ENCODE results near the gene DOCK8.

The DOCK8 gene

DNA sequence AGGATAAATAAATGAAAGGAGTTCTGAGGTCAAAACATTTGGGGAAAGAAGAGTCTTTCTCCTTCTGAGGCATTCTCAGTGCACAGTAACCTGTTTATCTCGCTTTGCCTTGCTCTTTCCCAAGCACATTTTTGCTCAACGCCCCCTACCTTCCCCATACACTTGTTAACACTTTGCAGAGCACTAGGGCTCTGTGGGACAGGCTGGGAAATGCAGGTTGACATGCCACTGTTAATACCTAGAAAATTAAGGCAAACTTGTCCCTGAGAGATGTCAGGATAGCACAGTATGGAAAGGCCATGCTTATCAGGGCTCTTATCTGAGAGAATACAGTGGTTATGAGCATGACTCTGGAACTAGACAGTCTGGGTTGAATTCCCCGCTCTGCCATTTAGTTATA lies 152.0 kb downstream of the DOCK8 start:
- POLR2A ChIA-PET = no interaction called here
- CTCF ChIA-PET = no interaction called here
- DNase-seq (ENCODE audit: extremely low spot score) = no peak
- TF ChIP-seq, protein P1, sequence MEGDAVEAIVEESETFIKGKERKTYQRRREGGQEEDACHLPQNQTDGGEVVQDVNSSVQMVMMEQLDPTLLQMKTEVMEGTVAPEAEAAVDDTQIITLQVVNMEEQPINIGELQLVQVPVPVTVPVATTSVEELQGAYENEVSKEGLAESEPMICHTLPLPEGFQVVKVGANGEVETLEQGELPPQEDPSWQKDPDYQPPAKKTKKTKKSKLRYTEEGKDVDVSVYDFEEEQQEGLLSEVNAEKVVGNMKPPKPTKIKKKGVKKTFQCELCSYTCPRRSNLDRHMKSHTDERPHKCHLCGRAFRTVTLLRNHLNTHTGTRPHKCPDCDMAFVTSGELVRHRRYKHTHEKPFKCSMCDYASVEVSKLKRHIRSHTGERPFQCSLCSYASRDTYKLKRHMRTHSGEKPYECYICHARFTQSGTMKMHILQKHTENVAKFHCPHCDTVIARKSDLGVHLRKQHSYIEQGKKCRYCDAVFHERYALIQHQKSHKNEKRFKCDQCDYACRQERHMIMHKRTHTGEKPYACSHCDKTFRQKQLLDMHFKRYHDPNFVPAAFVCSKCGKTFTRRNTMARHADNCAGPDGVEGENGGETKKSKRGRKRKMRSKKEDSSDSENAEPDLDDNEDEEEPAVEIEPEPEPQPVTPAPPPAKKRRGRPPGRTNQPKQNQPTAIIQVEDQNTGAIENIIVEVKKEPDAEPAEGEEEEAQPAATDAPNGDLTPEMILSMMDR (IDR thresholded peaks at IDR 0.05; ENCODE audit: control extremely low read depth, extremely low read depth, low read depth, missing control alignments) = no peak

- no peak for DNase-seq (ENCODE audit: extremely low spot score)
- CTCF ChIA-PET = no interaction called here
- TF ChIP-seq, protein P1 (IDR thresholded peaks at IDR 0.05; ENCODE audit: control extremely low read depth, extremely low read depth, low read depth, missing control alignments) = no peak
- POLR2A ChIA-PET = no interaction called here
Measured at GRCh38 chr9:370086-370485, 155.4 kb downstream of the DOCK8 start.

GRCh38 chr9:371349-371748 lies 156.7 kb downstream of the DOCK8 start:
- ChIA-PET POLR2A (no interaction called here), CTCF (interaction anchor here (1.3 to 1.4 kb wide), 2 partner anchors 15 to 21 kb away, joined by 4 to 6 read pairs; no protein-coding TSS in a partner anchor)
- TF ChIP-seq, protein P1 (IDR thresholded peaks at IDR 0.05; ENCODE audit: control extremely low read depth, extremely low read depth, low read depth, missing control alignments) = no peak
- DNase-seq (ENCODE audit: extremely low spot score) = no peak

DNA sequence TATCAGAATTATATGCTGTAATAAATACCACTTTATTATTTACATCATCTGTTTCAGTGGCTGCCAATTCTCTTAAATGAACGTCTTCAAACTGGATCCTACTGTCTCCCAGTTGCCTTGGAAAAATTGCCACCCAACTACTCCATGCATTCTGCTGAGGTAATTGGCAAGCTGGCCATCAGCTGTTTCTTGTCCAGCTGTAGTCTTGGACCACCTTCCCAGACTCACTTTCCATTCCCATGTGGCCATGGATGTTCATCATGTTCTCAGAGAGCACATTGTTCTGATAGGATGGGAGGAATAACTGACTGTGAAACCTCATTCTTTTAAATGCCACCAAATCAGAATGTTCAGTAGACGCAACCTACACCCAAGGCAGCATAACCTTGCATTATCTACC lies 157.5 kb downstream of the DOCK8 start:
- TF ChIP-seq, protein P1 (IDR thresholded peaks at IDR 0.05; ENCODE audit: control extremely low read depth, extremely low read depth, low read depth, missing control alignments) = no peak
- no peak for DNase-seq (ENCODE audit: extremely low spot score)
- POLR2A ChIA-PET = no interaction called here
- CTCF ChIA-PET = interaction anchor here (1.3 to 1.4 kb wide), 2 partner anchors 15 to 22 kb away, joined by 4 to 6 read pairs; no protein-coding TSS in a partner anchor

DNA sequence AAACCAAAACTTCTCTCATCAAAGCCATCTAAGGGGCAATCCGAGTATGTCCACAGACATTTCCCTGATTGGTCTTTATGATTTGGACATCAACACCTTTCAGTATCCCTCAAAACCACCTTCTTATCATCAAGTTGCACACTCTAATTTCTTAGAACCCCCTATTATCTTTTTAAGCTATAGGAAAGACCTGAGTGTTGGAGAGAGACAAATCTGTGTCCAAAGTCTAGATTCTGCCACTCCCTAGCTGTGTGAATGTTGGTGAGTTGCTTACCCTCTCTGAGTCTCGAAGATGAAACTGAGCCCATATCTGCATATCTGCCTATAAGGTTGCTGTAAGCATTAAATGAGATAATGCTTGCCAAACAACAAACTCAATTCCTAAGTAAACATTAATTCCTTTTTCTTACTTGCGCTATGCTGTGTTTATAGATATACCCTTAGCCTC lies 159.1 kb downstream of the DOCK8 start:
- TF ChIP-seq, protein P1 (IDR thresholded peaks at IDR 0.05; ENCODE audit: control extremely low read depth, extremely low read depth, low read depth, missing control alignments) = no peak
- ChIA-PET CTCF (interaction anchor here (1.2 to 1.7 kb wide), 3 partner anchors 12 to 24 kb away, joined by 3 to 4 read pairs (median 3); no protein-coding TSS in a partner anchor), POLR2A (interaction anchor here (0.6 kb wide), 1 partner anchor 84 kb away, joined by 3 read pairs; no protein-coding TSS in a partner anchor)
- DNase-seq (ENCODE audit: extremely low spot score) = no peak

GRCh38 chr9:374736-375135 lies 160.1 kb downstream of the DOCK8 start:
- ChIA-PET POLR2A (interaction anchor here (0.6 kb wide), 1 partner anchor 83 kb away, joined by 3 read pairs; no protein-coding TSS in a partner anchor), CTCF (interaction anchor here (1.0 to 1.7 kb wide), 4 partner anchors 11 to 23 kb away, joined by 3 to 4 read pairs (median 3); no protein-coding TSS in a partner anchor)

More at GRCh38 chr9:374736-375135, 160.1 kb downstream of the DOCK8 start:
- TF ChIP-seq, protein P1 (IDR thresholded peaks at IDR 0.05; ENCODE audit: control extremely low read depth, extremely low read depth, low read depth, missing control alignments) = no peak
- DNase-seq (ENCODE audit: extremely low spot score) = no peak
